ENCODE measurements around the gene MTMR10. TPM values are rescaled to one million over a fixed set of nuclear protein-coding genes. Genes with fewer than 3 reads are reported as not detected.
A peak's percentile ranks its signal among the peaks of the same experiment; 100 is the strongest.

MTMR10 gene
- total RNA-seq, 1 experiment from 2014 or later: 18.9 TPM

DNA sequence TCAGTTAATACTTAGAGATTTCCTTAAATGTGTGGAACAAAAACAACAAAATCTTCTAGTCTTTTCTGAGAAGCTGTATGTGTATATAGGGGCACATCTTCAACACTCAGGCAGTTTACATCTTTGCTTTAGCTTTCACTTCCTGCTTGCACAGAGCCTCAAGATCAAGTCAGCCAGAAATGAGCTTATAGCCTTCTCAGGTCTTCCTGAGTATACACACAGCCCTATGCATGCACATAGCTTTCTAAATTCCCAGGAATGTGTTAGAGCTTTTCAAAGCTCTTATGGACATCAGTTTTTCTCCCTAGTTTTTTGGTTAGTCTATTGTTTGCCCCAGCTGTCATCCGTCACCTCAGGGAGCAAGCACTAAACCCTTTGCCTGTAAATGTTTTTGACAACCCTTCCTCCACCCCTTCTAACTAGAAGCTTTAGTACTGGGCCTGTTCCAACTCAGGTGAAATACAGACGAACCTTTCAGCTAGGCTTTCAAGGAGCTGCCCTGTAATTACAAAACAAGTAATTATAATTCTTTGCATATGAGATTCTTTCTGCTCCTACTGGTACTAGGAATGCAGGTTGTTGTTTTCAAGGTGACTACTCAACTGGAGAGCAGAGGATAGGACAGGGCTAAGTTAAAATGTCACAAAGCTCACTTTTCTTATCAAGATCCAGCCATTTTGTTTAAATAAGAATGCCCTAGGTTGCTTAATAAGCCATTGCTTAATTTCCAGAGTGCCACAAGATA lies 22.6 kb upstream of the MTMR10 start:
- no peak for DNase-seq (ENCODE audit: extremely low read depth, low read depth)

- DNase-seq (ENCODE audit: extremely low read depth, low read depth): no peak
Observed at GRCh38 chr15:31012455-31012854, 21.0 kb upstream of the MTMR10 start.

GRCh38 chr15:31010036-31010435 lies 18.6 kb upstream of the MTMR10 start:
- no peak for DNase-seq (ENCODE audit: extremely low read depth, low read depth)

DNA sequence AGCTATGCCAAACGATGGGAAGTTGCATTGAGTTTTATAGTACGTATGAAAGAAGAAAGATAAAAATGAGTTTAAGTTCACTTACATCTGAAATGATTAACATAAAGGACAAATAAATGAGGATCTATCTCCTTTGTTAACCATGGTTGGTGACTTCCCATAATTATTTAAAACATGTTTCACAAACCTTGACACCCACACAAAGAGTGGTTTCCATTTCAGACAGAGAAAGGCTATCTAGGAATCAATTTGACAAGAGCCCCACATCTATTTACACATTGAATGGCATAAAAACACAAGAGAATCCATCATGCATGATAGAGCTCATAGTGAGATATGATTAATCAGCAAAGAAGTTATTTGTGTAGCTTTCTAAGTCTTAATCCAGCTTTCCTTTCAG lies 14.2 kb upstream of the MTMR10 start:
- DNase-seq (ENCODE audit: extremely low read depth, low read depth): no peak

- DNase-seq (ENCODE audit: extremely low read depth, low read depth): no peak
Observed at GRCh38 chr15:31004220-31004733, 12.8 kb upstream of the MTMR10 start.

DNA sequence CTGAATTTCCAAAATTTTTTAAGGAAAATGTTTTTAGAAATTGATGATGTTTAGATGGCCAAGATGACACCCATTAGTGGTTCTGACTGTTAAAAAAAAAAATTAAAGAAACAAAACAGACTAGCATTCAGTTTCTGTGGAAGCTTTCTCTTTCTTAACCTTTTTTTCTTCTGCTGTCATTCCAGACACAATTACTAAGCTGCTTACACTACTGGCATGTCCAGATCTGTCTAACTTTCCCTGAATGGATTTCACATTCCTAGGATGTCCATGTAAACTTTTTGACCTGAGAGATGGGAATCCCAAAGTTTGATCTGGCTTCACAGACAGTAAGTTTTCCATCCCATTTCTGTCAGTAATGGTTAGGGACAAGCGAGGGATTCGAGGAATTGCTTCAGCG lies 10.3 kb upstream of the MTMR10 start:
- no peak for DNase-seq (ENCODE audit: extremely low read depth, low read depth)

GRCh38 chr15:30999729-31000128 lies 8.3 kb upstream of the MTMR10 start:
- no peak for DNase-seq (ENCODE audit: extremely low read depth, low read depth)

DNA sequence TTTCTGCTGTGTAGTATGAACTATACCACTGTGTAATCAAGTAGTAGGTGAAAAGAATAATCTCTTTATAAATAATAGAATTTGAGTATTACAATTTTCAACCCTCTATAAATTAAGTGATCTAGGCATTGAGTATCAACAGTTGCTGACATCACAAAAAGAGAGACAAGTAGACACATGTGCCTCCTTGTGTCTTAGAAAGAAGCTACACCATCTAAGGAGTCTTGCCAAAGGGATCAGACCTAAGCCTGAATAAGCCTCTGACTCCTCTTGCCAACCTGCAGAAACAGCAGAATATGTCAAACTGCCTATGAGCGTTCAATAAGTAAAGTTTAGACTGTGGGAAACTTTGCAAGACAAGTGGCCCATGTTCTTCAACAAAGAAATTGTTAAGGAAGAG lies 5.8 kb upstream of the MTMR10 start:
- DNase-seq (ENCODE audit: extremely low read depth, low read depth): no peak

GRCh38 chr15:30992249-30992864 lies 929 bp upstream of the MTMR10 start:
- DNase-seq (ENCODE audit: extremely low read depth, low read depth): peak; percentile 7

GRCh38 chr15:30990446-30991254 lies 778 bp downstream of the MTMR10 start:
- DNase-seq (ENCODE audit: extremely low read depth, low read depth): peak; percentile 4

- DNase-seq (ENCODE audit: extremely low read depth, low read depth): no peak
Observed at GRCh38 chr15:30990036-30990435, 1.4 kb downstream of the MTMR10 start.

DNA sequence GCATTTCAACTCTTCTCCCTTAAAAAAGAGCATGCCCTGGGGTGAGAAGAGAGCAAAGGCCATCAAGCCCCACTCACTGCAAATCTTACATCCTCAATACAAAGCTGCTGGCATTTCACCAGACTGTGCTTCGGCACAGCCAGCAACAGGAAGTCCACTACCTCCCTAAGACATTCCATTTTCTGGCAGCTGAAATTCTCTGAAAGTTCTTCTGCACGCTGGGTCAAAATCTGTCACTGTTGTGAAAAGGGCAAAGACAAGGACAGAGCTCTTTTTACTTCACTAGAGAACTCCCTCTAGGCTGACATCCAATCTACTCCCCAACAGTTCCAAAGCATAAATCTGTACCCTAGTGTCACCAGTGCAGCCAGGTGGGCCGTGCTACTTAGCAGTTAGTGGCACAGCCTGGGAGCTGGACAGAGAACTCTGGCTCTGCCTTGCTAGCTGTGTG lies 6.3 kb downstream of the MTMR10 start:
- no peak for DNase-seq (ENCODE audit: extremely low read depth, low read depth)

DNA sequence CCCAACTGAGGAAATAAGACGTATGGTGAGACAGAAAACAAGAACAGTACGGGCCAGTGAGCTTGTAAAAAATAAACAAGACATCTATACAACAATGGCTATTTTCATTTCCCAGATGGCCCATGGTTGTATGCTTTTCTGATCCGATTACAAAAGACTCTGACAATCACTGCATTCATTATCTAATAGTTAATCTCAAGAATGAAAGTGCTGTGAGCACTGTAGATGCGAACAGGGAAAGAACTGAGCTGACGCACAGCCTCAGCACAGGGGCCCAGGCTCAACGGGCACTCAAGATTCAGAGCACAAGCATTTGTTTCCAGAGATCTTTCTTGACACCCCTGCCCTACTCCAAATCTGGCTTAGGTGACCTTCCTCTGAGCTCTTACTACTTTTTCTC lies 6.9 kb downstream of the MTMR10 start:
- no peak for DNase-seq (ENCODE audit: extremely low read depth, low read depth)

DNA sequence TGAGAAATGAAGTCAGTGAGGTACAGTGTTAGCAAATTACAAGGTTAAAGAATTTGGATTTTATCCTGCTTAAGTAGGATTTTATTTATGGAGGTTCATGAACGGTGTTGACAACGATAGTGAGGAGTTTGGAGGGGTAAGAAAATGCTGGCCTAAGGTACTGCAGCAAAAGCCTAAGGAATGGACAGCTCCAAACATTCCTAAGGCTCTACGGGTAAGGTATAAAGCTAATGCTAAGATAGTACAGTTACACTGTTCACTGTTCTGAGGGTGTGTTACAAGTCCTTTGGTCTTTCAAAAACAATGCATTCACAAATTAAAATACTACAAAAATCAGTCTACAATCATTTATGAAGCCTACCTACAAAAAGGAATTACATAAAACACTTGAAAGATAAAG lies 7.3 kb downstream of the MTMR10 start:
- DNase-seq (ENCODE audit: extremely low read depth, low read depth): no peak

GRCh38 chr15:30979457-30979856 lies 12.0 kb downstream of the MTMR10 start:
- DNase-seq (ENCODE audit: extremely low read depth, low read depth): no peak

- DNase-seq (ENCODE audit: extremely low read depth, low read depth): no peak
Observed at GRCh38 chr15:30978328-30978727, 13.1 kb downstream of the MTMR10 start.

- no peak for DNase-seq (ENCODE audit: extremely low read depth, low read depth)
Observed at GRCh38 chr15:30974112-30974511, 17.3 kb downstream of the MTMR10 start.

GRCh38 chr15:30973379-30973778 lies 18.0 kb downstream of the MTMR10 start:
- no peak for DNase-seq (ENCODE audit: extremely low read depth, low read depth)

GRCh38 chr15:30969724-30970123 lies 21.7 kb downstream of the MTMR10 start:
- no peak for DNase-seq (ENCODE audit: extremely low read depth, low read depth)

GRCh38 chr15:30963681-30964080 lies 27.7 kb downstream of the MTMR10 start:
- DNase-seq (ENCODE audit: extremely low read depth, low read depth): no peak

DNA sequence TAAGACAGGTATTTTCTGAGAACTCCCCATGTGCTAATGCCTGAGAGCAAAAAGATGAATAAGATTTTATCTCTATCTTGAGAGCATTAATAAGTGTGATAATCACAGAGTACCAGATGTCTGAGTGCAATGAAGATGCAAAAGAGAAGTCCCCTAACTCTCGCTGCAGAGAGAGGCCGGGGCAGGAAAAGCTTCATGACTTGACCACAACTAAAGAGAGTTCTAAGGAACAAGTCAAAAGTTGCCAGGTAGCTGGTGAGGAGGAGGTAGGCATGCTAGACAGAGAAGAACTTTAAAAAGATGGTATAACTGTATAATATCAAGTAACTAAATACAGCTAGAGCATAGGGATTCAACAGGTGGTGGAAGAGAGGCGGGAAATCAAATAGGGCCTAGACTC lies 28.8 kb downstream of the MTMR10 start:
- DNase-seq (ENCODE audit: extremely low read depth, low read depth): no peak

All from NCI-H460 (cell line).